Natural killer cell (primary cell): Measurements from ENCODE around the gene HOXD13. TPM values are rescaled to one million over a fixed set of nuclear protein-coding genes. Genes with fewer than 3 reads are reported as not detected.
A peak's percentile ranks its signal among the peaks of the same experiment; 100 is the strongest.

Source experiments
- ATAC-seq, 3 donors: fragments of 150-1000 bp in 2 of 3; fragments of 200-7000 bp in 1 of 3; cut with Tn5 transposase; 1 replicate in 1 of 3; 2 replicates in 2 of 3; pipeline ENCODE4 v1.10.0; 2021; ENCODE audit warnings: mild to moderate bottlenecking in 2 of 3, moderate library complexity in 2 of 3
- DNase-seq, 2 donors: peaks; one replicate each; pipeline versions ENCODE4 v3.0.0 to v3.0.0-alpha.2; 2013 to 2021; ENCODE audit warnings: mixed read lengths in 1 of 2
- H3K27ac ChIP-seq: one replicate; pipeline ENCODE4 v1.5.1; 2013; ENCODE audit warnings: mild to moderate bottlenecking, low read length
- H3K27me3 ChIP-seq: one replicate; pipeline ENCODE4 v1.6.1; 2013; ENCODE audit warnings: low read length; ENCODE audit not compliant: control insufficient read depth, insufficient read depth
- H3K36me3 ChIP-seq: one replicate; pipeline ENCODE4 v1.6.1; 2013; ENCODE audit warnings: low read length; ENCODE audit not compliant: control insufficient read depth, insufficient read depth
- H3K4me1 ChIP-seq: one replicate; pipeline ENCODE4 v1.6.1; 2013; ENCODE audit warnings: low read length; ENCODE audit not compliant: control insufficient read depth, insufficient read depth
- H3K4me3 ChIP-seq: one replicate; pipeline ENCODE4 v1.5.1; 2013; ENCODE audit warnings: low read length
- H3K9me3 ChIP-seq: one replicate; pipeline ENCODE4 v1.6.1; 2013; ENCODE audit warnings: low read length; ENCODE audit not compliant: control insufficient read depth, insufficient read depth
- H3K27ac Mint-ChIP-seq, 2 donors: one replicate each; pipeline ENCODE4 v1.8.0; 2022; ENCODE audit warnings: mild to moderate bottlenecking in 2 of 2, mixed read lengths in 2 of 2, moderate library complexity in 1 of 2
- H3K27me3 Mint-ChIP-seq, 2 donors: one replicate each; pipeline ENCODE4 v1.8.0; 2022; ENCODE audit warnings: low read depth in 2 of 2, mixed read lengths in 2 of 2
- H3K36me3 Mint-ChIP-seq: one replicate; pipeline ENCODE4 v1.8.0; 2022; ENCODE audit warnings: mixed read lengths
- H3K4me1 Mint-ChIP-seq, 2 donors: one replicate each; pipeline ENCODE4 v1.8.0; 2022; ENCODE audit warnings: mixed read lengths in 2 of 2
- H3K4me3 Mint-ChIP-seq: one replicate; pipeline ENCODE4 v1.8.0; 2022; ENCODE audit warnings: mild to moderate bottlenecking, moderate library complexity, mixed read lengths
- H3K9me3 Mint-ChIP-seq, 2 donors: one replicate each; pipeline ENCODE4 v1.8.0; 2022; ENCODE audit warnings: mixed read lengths in 2 of 2
- WGBS: methylation state at CpG from one replicate; pipeline ENCODE4 v1.1.7; 2013; ENCODE audit warnings: missing lambda C conversion rate; ENCODE audit not compliant: insufficient coverage; 5-methylcytosine and 5-hydroxymethylcytosine counted together
- intact Hi-C: fragments of 100-400 bp; cut with micrococcal nuclease; formaldehyde crosslinking; loops from one replicate; pipeline ENCODE4 v1.14.2; 2022
- total RNA-seq, 4 donors: library from RNA; stranded (reverse); fragments of 120-200 nt in 1 of 4; gene quantifications; one replicate each; pipeline versions ENCODE4 v1.2.3 to v1.2.4, GENCODE V29; 2013 to 2022
- TF ChIP-seq, protein P1 (sequence below): fragments of 200-600 bp; IDR thresholded peaks from one replicate; pipeline ENCODE4 v1.8.0; 2022; ENCODE audit warnings: antibody characterized with exemption

HOXD13 gene
- total RNA-seq, 3 donors from 2014 or later (not counting 1 experiment from before 2014, with no cell fraction given) = not detected

DNA sequence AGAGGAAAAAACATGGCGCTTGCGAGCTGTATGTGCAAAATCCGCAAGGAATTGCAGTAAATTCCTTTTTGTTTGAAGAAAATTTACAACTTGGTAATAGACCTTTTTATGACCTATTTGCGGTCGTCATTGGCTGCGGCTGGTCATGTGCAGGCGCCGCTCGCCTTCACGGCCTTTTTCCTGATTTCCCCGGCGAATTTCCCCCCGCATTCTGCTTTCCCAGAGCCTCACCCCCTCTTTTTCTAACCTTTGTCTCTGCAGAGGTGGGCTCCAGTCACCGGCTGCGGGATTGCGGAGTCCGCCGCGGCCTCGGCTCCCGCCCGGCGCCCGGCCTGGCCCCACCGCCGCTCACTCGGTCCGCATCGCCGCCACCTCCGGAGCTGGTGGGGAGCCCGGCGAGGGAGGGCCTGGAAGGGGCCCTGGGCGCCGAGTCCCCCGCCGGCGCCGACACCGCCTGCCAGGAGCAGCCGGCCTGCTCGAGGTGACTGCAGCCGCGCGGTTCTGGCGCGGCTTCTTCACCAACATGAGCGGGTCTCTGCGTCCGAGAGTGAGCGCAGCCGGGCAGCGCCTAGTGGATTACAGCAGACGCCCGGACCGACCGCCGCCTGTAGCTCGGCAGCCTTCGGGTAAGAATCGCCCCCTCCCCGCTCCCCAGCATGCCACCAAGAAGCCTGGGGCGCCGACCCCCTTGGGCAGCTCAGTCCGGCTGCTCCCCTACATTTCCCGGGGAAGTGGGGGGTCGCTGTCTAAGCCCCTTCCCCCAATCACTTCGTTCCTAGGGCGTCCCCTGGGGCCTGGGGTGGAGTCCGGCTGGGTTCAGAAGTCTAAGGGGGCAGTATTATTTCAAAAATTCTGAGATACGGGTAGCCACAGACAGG, 44.1 kb downstream of the HOXD13 start:
- Mint-ChIP-seq H3K27ac (no peak overlapping the region), H3K4me1 (peaks cover 33 to 39% of the 10 kb centered on the region in 2 donors), H3K36me3 (peaks cover 44% of the 10 kb centered on the region), H3K27me3 (peaks cover 76 to 82% of the 10 kb centered on the region in 2 donors), H3K9me3 (peaks cover 0 to 8% of the 10 kb centered on the region in 2 donors), H3K4me3 (peak overlapping the region; percentile 31)
- DNase-seq = no peak
- no peak overlapping the region for H3K4me3 ChIP-seq
- H3K27me3 ChIP-seq = peaks cover 86% of the 10 kb centered on the region
- intact Hi-C loops = no loop called here
- H3K27ac ChIP-seq = no peak overlapping the region
- TF ChIP-seq, protein P1, sequence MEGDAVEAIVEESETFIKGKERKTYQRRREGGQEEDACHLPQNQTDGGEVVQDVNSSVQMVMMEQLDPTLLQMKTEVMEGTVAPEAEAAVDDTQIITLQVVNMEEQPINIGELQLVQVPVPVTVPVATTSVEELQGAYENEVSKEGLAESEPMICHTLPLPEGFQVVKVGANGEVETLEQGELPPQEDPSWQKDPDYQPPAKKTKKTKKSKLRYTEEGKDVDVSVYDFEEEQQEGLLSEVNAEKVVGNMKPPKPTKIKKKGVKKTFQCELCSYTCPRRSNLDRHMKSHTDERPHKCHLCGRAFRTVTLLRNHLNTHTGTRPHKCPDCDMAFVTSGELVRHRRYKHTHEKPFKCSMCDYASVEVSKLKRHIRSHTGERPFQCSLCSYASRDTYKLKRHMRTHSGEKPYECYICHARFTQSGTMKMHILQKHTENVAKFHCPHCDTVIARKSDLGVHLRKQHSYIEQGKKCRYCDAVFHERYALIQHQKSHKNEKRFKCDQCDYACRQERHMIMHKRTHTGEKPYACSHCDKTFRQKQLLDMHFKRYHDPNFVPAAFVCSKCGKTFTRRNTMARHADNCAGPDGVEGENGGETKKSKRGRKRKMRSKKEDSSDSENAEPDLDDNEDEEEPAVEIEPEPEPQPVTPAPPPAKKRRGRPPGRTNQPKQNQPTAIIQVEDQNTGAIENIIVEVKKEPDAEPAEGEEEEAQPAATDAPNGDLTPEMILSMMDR = no peak
- H3K9me3 ChIP-seq = peaks cover 23% of the 10 kb centered on the region
- WGBS = 6% methylated on average over 67 of the region's 71 CpGs
- peaks cover 37% of the 10 kb centered on the region for H3K4me1 ChIP-seq
- no peaks in the 10 kb centered on the region for H3K36me3 ChIP-seq
- no peak for ATAC-seq

DNA sequence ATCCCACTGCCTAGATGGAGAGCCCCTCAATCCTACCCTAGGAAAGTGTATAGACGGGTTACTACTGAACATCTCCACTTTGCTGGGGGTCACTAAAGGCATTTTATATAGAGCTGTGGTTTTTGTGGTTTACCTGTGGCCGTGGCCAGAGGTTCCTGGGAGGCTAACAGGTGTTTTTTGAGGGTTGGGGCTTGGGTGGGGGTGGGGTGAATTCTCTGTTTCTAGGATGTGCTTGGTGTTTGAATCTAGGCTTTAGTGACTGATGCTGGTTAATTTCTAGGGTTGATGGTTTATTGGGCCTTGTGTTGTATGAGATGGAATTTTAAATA, 44.7 kb downstream of the HOXD13 start:
- 0% methylated on average over 1 of the region's 2 CpGs for WGBS
- H3K9me3 ChIP-seq = peaks cover 23% of the 10 kb centered on the region
- intact Hi-C loops = no loop called here
- H3K27ac Mint-ChIP-seq = no peak overlapping the region
- peaks cover 43% of the 10 kb centered on the region for H3K36me3 Mint-ChIP-seq
- peaks cover 87% of the 10 kb centered on the region for H3K27me3 ChIP-seq
- peaks cover 36% of the 10 kb centered on the region for H3K4me1 ChIP-seq
- no peak overlapping the region for H3K27ac ChIP-seq
- H3K36me3 ChIP-seq = no peaks in the 10 kb centered on the region
- H3K4me1 Mint-ChIP-seq = peaks cover 28 to 35% of the 10 kb centered on the region in 2 donors
- no peak overlapping the region for H3K4me3 ChIP-seq
- ATAC-seq (no peak), DNase-seq (no peak)
- H3K4me3 Mint-ChIP-seq = no peak overlapping the region
- TF ChIP-seq, protein P1 = no peak
- peaks cover 76 to 82% of the 10 kb centered on the region in 2 donors for H3K27me3 Mint-ChIP-seq
- H3K9me3 Mint-ChIP-seq = peaks cover 0 to 8% of the 10 kb centered on the region in 2 donors

DNA sequence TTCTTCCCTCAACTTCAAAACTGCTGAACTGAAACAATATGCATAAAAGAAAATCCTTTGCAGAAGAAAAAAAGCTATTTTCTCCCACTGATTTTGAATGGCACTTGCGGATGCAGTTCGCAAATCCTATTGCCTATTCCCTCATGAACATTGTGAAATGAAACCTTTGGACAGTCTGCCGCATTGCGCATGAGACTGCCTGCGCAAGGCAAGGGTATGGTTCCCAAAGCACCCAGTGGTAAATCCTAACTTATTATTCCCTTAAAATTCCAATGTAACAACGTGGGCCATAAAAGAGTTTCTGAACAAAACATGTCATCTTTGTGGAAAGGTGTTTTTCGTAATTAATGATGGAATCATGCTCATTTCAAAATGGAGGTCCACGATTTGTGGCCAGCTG, 45.4 kb downstream of the HOXD13 start:
- Mint-ChIP-seq H3K4me3 (peak overlapping the region; percentile 45), H3K4me1 (peaks cover 21 to 29% of the 10 kb centered on the region in 2 donors), H3K27ac (no peak overlapping the region), H3K27me3 (peaks cover 73 to 79% of the 10 kb centered on the region in 2 donors), H3K9me3 (peaks cover 0 to 8% of the 10 kb centered on the region in 2 donors), H3K36me3 (peaks cover 38% of the 10 kb centered on the region)
- TF ChIP-seq, protein P1 = no peak
- no peak for DNase-seq
- H3K4me1 ChIP-seq = peaks cover 30% of the 10 kb centered on the region
- peaks cover 80% of the 10 kb centered on the region for H3K27me3 ChIP-seq
- no peak for ATAC-seq
- H3K27ac ChIP-seq = no peak overlapping the region
- H3K4me3 ChIP-seq = no peak overlapping the region
- intact Hi-C loops = no loop called here
- H3K36me3 ChIP-seq = no peaks in the 10 kb centered on the region
- peaks cover 23% of the 10 kb centered on the region for H3K9me3 ChIP-seq
- WGBS = 59% methylated on average over 6 of the region's 8 CpGs
